SK-N-SH (cell line): ENCODE results near the gene TWF2. TPM values are rescaled to one million over a fixed set of nuclear protein-coding genes. Genes with fewer than 3 reads are reported as not detected.

ENCODE experiments used
- CTCF ChIA-PET: fragments of 300-600, 350-600 bp; formaldehyde crosslinking; extraction: SDS; loops from one replicate; lab custom pipeline; 2021; lab: Yijun Ruan, JAX
- POLR2A ChIA-PET: fragments of 350-600 bp; sonication (Branson Sonifier 250); formaldehyde crosslinking; extraction: SDS; loops from one replicate; lab custom pipeline; 2020; ENCODE audit warnings: antibody characterized with exemption, inconsistent platforms; lab: Yijun Ruan, JAX
- DNase-seq: peaks from one replicate; pipeline ENCODE4 v3.0.0; 2012
- H2AFZ ChIP-seq: fragments of 200-600 bp; sonication (generic); 2 replicates; pipeline ENCODE4 v1.8.1; 2016; ENCODE audit warnings: antibody characterized with exemption, mild to moderate bottlenecking, low read depth
- H3F3A ChIP-seq: fragments of 200-600 bp; sonication (generic); replicated peaks from 2 replicates; pipeline ENCODE3; 2016; ENCODE audit warnings: antibody characterized with exemption, mild to moderate bottlenecking; ENCODE audit not compliant: insufficient read depth
- H3K27ac ChIP-seq, 2 experiments: fragments of 200-500 bp in 1 of 2; fragments of 200-600 bp in 1 of 2; sonication (Bioruptor generic) in 1 of 2; sonication (generic), shearing (Covaris generic) in 1 of 2; 2 replicates each; pipeline versions ENCODE4 v1.5.1 to v1.6.1; 2014 to 2016; ENCODE audit warnings: low read depth in 2 of 2, inconsistent platforms in 1 of 2, low read length in 1 of 2, mild to moderate bottlenecking in 1 of 2, mixed read lengths in 1 of 2
- H3K27me3 ChIP-seq: fragments of 200-600 bp; sonication (generic), shearing (Covaris generic); 2 replicates; pipeline ENCODE4 v1.6.1; 2016; ENCODE audit warnings: mixed run types; ENCODE audit not compliant: insufficient read depth
- H3K36me3 ChIP-seq, 2 experiments: fragments of 200-500 bp in 1 of 2; fragments of 200-600 bp in 1 of 2; sonication (Bioruptor generic) in 1 of 2; sonication (generic) in 1 of 2; replicated peaks in 1 of 2; 2 replicates each; pipeline versions ENCODE3 to v1.5.1; 2014 to 2016; ENCODE audit warnings: low read length in 1 of 2, mild to moderate bottlenecking in 1 of 2; ENCODE audit not compliant: insufficient read depth in 2 of 2, control insufficient read depth in 1 of 2
- H3K4me1 ChIP-seq, 2 experiments: fragments of 200-500 bp in 1 of 2; fragments of 200-600 bp in 1 of 2; sonication (Bioruptor generic) in 1 of 2; sonication (generic), shearing (Covaris generic) in 1 of 2; 2 replicates each; pipeline versions ENCODE4 v1.5.1 to v1.6.1; 2014 to 2016; ENCODE audit warnings: low read depth in 1 of 2, low read length in 1 of 2, mixed run types in 1 of 2; ENCODE audit not compliant: insufficient read depth in 2 of 2, control insufficient read depth in 1 of 2
- H3K4me2 ChIP-seq: fragments of 200-600 bp; sonication (generic), shearing (Covaris generic); 2 replicates; pipeline ENCODE4 v1.6.1; 2017; ENCODE audit warnings: mixed run types
- H3K4me3 ChIP-seq, 2 experiments: fragments of 200-500 bp in 1 of 2; fragments of 200-600 bp in 1 of 2; sonication (Bioruptor generic) in 1 of 2; sonication (generic), shearing (Covaris generic) in 1 of 2; 2 replicates each; pipeline versions ENCODE4 v1.5.1 to v1.8.1; 2014 to 2016; ENCODE audit warnings: low read depth in 2 of 2, inconsistent platforms in 1 of 2, low read length in 1 of 2, mild to moderate bottlenecking in 1 of 2, mixed read lengths in 1 of 2, moderate library complexity in 1 of 2
- H3K79me2 ChIP-seq: fragments of 200-600 bp; sonication (generic); 2 replicates; pipeline ENCODE4 v1.8.1; 2017; ENCODE audit warnings: mild to moderate bottlenecking; ENCODE audit not compliant: insufficient read depth
- H3K9ac ChIP-seq: fragments of 200-600 bp; sonication (generic); 2 replicates; pipeline ENCODE4 v1.6.1; 2017; ENCODE audit warnings: mixed run types
- H3K9me2 ChIP-seq: fragments of 200-600 bp; sonication (generic); 2 replicates; pipeline ENCODE4 v1.6.1; 2017; ENCODE audit warnings: mixed run types
- H3K9me3 ChIP-seq: fragments of 200-600 bp; sonication (generic); 2 replicates; pipeline ENCODE4 v1.6.1; 2017; ENCODE audit warnings: mixed run types, mild to moderate bottlenecking, moderate library complexity
- H4K20me1 ChIP-seq: fragments of 200-600 bp; sonication (generic); 2 replicates; pipeline ENCODE4 v1.6.1; 2017; ENCODE audit warnings: mild to moderate bottlenecking, mixed run types; ENCODE audit not compliant: insufficient read depth
- ELF1 ChIP-seq: IDR thresholded peaks from 2 replicates; pipeline ENCODE4 v1.4.0; 2012
- FOSL2 ChIP-seq: IDR thresholded peaks from 2 replicates; pipeline ENCODE4 v1.4.0; 2012; ENCODE audit warnings: low read depth, mild to moderate bottlenecking, moderate library complexity, borderline replicate concordance
- FOXJ3 ChIP-seq: sonication (generic); formaldehyde crosslinking; IDR thresholded peaks from 2 replicates; pipeline ENCODE4 v1.5.1; 2020; ENCODE audit warnings: mild to moderate bottlenecking, missing genetic modification reagents
- FOXM1 ChIP-seq: IDR thresholded peaks from 2 replicates; pipeline ENCODE4 v1.4.0; 2012; ENCODE audit warnings: low read depth, mild to moderate bottlenecking
- GATA2 ChIP-seq: sonication (generic); formaldehyde crosslinking; IDR thresholded peaks from 2 replicates; pipeline ENCODE4 v1.5.0; 2020; ENCODE audit warnings: mild to moderate bottlenecking, missing genetic modification reagents
- JUND ChIP-seq: IDR thresholded peaks from 2 replicates; pipeline ENCODE4 v1.4.0; 2012
- POLR2AphosphoS5 ChIP-seq: IDR thresholded peaks from 2 replicates; pipeline ENCODE4 v1.6.1; 2012; ENCODE audit warnings: low read depth, low read length
- RFX5 ChIP-seq: IDR thresholded peaks from 2 replicates; pipeline ENCODE4 v1.6.1; 2012; ENCODE audit warnings: mild to moderate bottlenecking, improper control_type of control experiment, low read length
- SIN3A ChIP-seq: IDR thresholded peaks from 2 replicates; pipeline ENCODE4 v1.6.1; 2012; ENCODE audit warnings: low read depth, mild to moderate bottlenecking, low read length, moderate library complexity, borderline replicate concordance
- WGBS: methylation state at CpG from one replicate; pipeline ENCODE4 v1.1.6; 2017; ENCODE audit warnings: low lambda C conversion rate; 5-methylcytosine and 5-hydroxymethylcytosine counted together
- polyA plus RNA-seq, 3 experiments: library from polyadenylated mRNA; depleted of rRNA; stranded (reverse); fragments of >200 nt; gene quantifications; 2 replicates each; pipeline ENCODE4 v1.2.3, GENCODE V29; 2012
- TF ChIP-seq, protein P1 (sequence below): fragments of 150-350 bp; IDR thresholded peaks from 2 replicates; pipeline ENCODE4 v1.6.1; 2016; ENCODE audit warnings: mild to moderate bottlenecking, low read depth, low read length
- TF ChIP-seq, protein P2 (sequence below): fragments of 150-350 bp; IDR thresholded peaks from 2 replicates; pipeline ENCODE4 v1.6.1; 2017; ENCODE audit warnings: antibody characterized with exemption, low read length, low read depth, borderline replicate concordance
- TF ChIP-seq, protein P3 (sequence below): IDR thresholded peaks from 2 replicates; pipeline ENCODE4 v1.4.0; 2012; ENCODE audit warnings: low read depth, borderline replicate concordance
- TF ChIP-seq, protein P4 (sequence below): IDR thresholded peaks from 2 replicates; pipeline ENCODE4; 2012

Gene TWF2
- polyA plus RNA-seq, 1 of the 3 experiments (the other 2 are of a cell fraction), result 188 TPM

DNA sequence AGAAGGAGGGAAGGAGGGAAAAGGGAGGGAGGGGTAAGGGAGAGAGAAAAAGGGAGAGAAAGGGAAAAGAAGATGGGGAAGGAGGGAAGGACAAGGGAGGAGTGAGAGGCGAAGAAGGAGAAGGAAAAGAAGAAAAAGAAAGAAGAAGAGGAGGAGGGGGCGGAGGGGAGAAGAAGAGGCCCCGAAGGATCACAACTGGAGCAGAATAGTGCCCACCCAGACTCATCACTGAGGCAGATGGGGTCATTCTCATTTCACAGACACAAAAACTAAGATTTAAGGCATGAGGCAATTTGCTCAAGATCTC lies 43.7 kb downstream of the TWF2 start:
- peaks cover 12 to 28% of the 10 kb centered on the region in 2 experiments for H3K4me1 ChIP-seq

More for the DNA sequence above, 43.7 kb downstream of the TWF2 start:
- H3F3A ChIP-seq, result peaks cover 9% of the 10 kb centered on the region
- 88% methylated on average over 3 of the region's 3 CpGs for WGBS
- H3K9me2 ChIP-seq, result no peaks in the 10 kb centered on the region
- H2AFZ ChIP-seq, result no peak overlapping the region
- TF ChIP-seq RFX5 (no peak), FOXM1 (no peak), SIN3A (no peak), ELF1 (no peak), FOXJ3 (CRISPR knock-in tag) (no peak), JUND (no peak), FOSL2 (no peak), GATA2 (CRISPR knock-in tag) (no peak), POLR2AphosphoS5 (no peak)
- TF ChIP-seq, protein P1, sequence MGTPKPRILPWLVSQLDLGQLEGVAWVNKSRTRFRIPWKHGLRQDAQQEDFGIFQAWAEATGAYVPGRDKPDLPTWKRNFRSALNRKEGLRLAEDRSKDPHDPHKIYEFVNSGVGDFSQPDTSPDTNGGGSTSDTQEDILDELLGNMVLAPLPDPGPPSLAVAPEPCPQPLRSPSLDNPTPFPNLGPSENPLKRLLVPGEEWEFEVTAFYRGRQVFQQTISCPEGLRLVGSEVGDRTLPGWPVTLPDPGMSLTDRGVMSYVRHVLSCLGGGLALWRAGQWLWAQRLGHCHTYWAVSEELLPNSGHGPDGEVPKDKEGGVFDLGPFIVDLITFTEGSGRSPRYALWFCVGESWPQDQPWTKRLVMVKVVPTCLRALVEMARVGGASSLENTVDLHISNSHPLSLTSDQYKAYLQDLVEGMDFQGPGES, result no peak
- TF ChIP-seq, protein P2, sequence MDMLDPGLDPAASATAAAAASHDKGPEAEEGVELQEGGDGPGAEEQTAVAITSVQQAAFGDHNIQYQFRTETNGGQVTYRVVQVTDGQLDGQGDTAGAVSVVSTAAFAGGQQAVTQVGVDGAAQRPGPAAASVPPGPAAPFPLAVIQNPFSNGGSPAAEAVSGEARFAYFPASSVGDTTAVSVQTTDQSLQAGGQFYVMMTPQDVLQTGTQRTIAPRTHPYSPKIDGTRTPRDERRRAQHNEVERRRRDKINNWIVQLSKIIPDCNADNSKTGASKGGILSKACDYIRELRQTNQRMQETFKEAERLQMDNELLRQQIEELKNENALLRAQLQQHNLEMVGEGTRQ, result no peak
- TF ChIP-seq, protein P3, sequence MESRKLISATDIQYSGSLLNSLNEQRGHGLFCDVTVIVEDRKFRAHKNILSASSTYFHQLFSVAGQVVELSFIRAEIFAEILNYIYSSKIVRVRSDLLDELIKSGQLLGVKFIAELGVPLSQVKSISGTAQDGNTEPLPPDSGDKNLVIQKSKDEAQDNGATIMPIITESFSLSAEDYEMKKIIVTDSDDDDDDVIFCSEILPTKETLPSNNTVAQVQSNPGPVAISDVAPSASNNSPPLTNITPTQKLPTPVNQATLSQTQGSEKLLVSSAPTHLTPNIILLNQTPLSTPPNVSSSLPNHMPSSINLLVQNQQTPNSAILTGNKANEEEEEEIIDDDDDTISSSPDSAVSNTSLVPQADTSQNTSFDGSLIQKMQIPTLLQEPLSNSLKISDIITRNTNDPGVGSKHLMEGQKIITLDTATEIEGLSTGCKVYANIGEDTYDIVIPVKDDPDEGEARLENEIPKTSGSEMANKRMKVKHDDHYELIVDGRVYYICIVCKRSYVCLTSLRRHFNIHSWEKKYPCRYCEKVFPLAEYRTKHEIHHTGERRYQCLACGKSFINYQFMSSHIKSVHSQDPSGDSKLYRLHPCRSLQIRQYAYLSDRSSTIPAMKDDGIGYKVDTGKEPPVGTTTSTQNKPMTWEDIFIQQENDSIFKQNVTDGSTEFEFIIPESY, result no peak
- TF ChIP-seq, protein P4, sequence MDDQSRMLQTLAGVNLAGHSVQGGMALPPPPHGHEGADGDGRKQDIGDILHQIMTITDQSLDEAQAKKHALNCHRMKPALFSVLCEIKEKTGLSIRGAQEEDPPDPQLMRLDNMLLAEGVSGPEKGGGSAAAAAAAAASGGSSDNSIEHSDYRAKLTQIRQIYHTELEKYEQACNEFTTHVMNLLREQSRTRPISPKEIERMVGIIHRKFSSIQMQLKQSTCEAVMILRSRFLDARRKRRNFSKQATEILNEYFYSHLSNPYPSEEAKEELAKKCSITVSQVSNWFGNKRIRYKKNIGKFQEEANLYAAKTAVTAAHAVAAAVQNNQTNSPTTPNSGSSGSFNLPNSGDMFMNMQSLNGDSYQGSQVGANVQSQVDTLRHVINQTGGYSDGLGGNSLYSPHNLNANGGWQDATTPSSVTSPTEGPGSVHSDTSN, result no peak
- TF ChIP-seq, all 33 proteins: peak for 0
- ChIA-PET CTCF (no interaction called here), POLR2A (no interaction called here)
- Histone ChIP-seq H3K4me2 (no peak overlapping the region), H3K4me3 (no peak overlapping the region), H3K9ac (no peak overlapping the region), H3K36me3 (peaks cover 4 to 5% of the 10 kb centered on the region in 2 experiments), H3K27me3 (no peaks in the 10 kb centered on the region), H3K9me3 (no peaks in the 10 kb centered on the region), H3K27ac (no peak overlapping the region), H4K20me1 (no peaks in the 10 kb centered on the region), H3K79me2 (peaks cover 23% of the 10 kb centered on the region)
- DNase-seq, result no peak
